GM18502 (cell line): ENCODE measurements around the gene RTN4R.
"Not testable (repeated sequence)": the region's sequence is repeated elsewhere in the genome, so short reads cannot be mapped to it uniquely, and the experiment has no call there.

Source experiments
- ATAC-seq: cut with Tn5 transposase; IDR thresholded peaks from one replicate; pipeline ENCODE4 v1.9.1; 2021; ENCODE audit warnings: mild to moderate bottlenecking; ENCODE audit not compliant: unreplicated experiment, poor library complexity

RTN4R gene

GRCh38 chr22:20306646-20307447 is 38.7 kb upstream of the RTN4R start:
- not testable (repeated sequence) for ATAC-seq

GRCh38 chr22:20305894-20306645 is 38.0 kb upstream of the RTN4R start:
- no peak for ATAC-seq

GRCh38 chr22:20305230-20305893 is 37.2 kb upstream of the RTN4R start:
- ATAC-seq, result not testable (repeated sequence)

- no peak for ATAC-seq
These were observed 36.5 kb upstream of the RTN4R start for GRCh38 chr22:20304646-20305045.

- not testable (repeated sequence) for ATAC-seq
These were observed 35.1 kb upstream of the RTN4R start for GRCh38 chr22:20303229-20303534.

GRCh38 chr22:20302438-20303228 is 34.5 kb upstream of the RTN4R start:
- ATAC-seq, result no peak

- ATAC-seq, result peak; percentile 18
These were observed 31.6 kb upstream of the RTN4R start for GRCh38 chr22:20299746-20300136.

GRCh38 chr22:20298803-20299745 is 31.0 kb upstream of the RTN4R start:
- ATAC-seq, result peak; percentile 78

GRCh38 chr22:20298110-20298802 is 30.1 kb upstream of the RTN4R start:
- ATAC-seq, result no peak

GRCh38 chr22:20297414-20298109 is 29.4 kb upstream of the RTN4R start:
- ATAC-seq, result no peak

- ATAC-seq, result no peak
These were observed 28.5 kb upstream of the RTN4R start for GRCh38 chr22:20296598-20296997.

- ATAC-seq, result no peak
These were observed 27.3 kb upstream of the RTN4R start for GRCh38 chr22:20295262-20296064.

- no peak for ATAC-seq
These were observed 24.6 kb upstream of the RTN4R start for GRCh38 chr22:20292673-20293232.

GRCh38 chr22:20292108-20292507 is 24.0 kb upstream of the RTN4R start:
- ATAC-seq, result no peak

- ATAC-seq, result no peak
These were observed 23.5 kb upstream of the RTN4R start for GRCh38 chr22:20291604-20292063.

- no peak for ATAC-seq
These were observed 23.1 kb upstream of the RTN4R start for GRCh38 chr22:20291249-20291586.

- no peak for ATAC-seq
These were observed 22.6 kb upstream of the RTN4R start for GRCh38 chr22:20290578-20291248.
